GM21390 (cell line): ENCODE measurements around the gene MSANTD3.
A peak's percentile ranks its signal among the peaks of the same experiment; 100 is the strongest.

Experiments used
- ATAC-seq: cut with Tn5 transposase; IDR thresholded peaks from one replicate; pipeline ENCODE4 v1.9.1; 2021; ENCODE audit not compliant: unreplicated experiment

MSANTD3 gene

DNA sequence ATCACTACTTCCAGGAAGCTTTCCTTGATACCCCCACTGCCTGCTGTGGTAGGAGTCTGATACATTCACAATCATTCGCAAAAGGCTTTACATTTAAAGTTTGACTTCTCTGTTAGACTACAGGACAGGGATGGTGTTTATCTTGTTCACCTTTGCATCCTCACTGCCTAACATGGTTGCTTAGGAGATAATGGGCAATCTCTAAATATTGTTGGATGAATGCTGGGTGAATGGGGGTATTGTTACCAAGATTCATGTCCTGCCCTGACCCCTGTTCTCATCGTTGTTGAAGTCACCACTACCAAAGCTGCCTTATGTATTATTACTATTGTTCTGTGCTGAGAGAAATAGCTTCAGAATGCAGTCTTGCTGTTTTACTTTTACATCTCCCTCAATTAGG is 38.3 kb downstream of the MSANTD3 start:
- no peak for ATAC-seq

DNA sequence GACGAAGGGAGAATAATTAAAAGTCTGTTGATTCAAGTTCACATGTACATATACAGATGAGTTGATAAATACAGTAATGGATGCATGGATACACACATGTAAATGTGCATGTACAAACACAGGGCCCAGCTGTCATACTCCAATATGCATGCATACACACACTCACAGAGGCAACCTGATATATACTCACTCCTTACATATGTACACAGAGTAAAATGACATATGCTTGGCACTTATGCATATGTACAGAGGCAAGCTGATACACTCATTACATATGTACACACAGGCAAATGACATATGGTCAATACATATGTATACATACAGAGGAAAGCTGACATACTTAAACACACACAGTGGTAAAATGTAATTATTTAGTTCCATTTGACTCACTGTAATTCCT is 38.8 kb downstream of the MSANTD3 start:
- no peak for ATAC-seq

GRCh38 chr9:100466171-100466828 is 39.4 kb downstream of the MSANTD3 start:
- no peak for ATAC-seq

- ATAC-seq, result no peak
These were observed 39.9 kb downstream of the MSANTD3 start for GRCh38 chr9:100466829-100467221.

DNA sequence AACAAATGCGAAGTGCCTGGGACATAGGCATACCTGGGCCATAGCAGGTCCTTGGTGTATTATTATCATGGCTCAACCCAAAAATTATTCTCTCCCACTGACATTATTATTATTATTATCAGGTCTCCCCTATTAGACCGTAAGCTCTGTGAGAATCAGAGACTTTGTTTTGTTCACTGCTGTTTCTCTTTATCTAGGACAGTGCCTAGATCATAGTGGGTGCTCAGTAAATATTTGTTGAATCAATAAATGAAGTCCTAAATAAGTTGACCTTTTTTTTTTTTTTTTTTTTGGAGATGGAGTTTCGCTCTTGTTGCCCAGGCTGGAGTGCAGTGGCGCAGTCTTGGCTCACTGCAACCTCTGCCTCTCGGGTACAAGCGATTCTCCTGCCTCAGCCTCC is 41.1 kb downstream of the MSANTD3 start:
- no peak for ATAC-seq

DNA sequence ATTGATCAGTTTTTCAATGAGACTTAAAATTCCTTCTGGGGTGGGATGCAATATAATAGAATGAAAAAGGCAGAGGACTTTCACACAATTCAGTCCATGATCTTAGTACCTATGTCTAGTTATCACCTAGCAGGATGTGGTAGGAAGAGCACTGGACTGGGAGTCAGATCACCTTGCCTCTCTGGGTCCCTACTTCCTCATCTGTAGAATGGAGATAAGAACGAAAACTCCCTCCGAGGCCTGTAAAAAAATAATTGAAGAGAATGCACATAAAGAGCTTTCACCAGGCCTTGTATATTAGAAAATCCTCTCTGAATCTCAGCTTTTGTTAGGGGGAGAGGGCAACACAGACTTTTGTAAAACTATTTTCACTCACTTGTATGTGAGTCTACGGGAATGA is 45.3 kb downstream of the MSANTD3 start:
- no peak for ATAC-seq

DNA sequence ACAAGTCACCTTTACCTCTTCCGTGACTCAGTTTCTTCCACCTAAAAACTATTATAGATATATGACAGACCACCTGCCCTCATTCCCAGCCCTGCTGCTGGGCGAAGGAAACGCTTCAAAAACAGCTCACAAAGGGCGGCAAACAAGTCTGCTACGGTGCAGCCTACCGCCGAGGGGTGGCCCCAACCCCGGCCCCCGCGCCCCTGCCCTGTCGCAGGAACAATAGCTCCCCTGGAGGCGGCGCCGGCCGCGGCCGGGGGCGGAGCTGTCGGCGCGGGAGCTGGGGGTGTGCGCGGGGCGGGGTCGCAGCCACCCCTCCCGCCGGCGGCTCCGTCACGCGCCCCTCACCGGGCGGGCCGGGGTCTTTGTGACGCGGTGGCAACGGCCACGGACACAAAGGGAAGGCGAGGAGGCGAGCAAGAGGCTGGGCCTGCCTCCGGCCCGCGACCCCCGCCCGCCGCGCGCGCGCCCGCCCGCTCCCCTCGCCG is 45.9 kb downstream of the MSANTD3 start, which contains the start of gene TMEFF1:
Gene TMEFF1 (plus strand): TSS at position 362 of the 488 bp plus-strand sequence. CDS start 396 bp downstream, outside the sequence.
- peak; percentile 68 for ATAC-seq

DNA sequence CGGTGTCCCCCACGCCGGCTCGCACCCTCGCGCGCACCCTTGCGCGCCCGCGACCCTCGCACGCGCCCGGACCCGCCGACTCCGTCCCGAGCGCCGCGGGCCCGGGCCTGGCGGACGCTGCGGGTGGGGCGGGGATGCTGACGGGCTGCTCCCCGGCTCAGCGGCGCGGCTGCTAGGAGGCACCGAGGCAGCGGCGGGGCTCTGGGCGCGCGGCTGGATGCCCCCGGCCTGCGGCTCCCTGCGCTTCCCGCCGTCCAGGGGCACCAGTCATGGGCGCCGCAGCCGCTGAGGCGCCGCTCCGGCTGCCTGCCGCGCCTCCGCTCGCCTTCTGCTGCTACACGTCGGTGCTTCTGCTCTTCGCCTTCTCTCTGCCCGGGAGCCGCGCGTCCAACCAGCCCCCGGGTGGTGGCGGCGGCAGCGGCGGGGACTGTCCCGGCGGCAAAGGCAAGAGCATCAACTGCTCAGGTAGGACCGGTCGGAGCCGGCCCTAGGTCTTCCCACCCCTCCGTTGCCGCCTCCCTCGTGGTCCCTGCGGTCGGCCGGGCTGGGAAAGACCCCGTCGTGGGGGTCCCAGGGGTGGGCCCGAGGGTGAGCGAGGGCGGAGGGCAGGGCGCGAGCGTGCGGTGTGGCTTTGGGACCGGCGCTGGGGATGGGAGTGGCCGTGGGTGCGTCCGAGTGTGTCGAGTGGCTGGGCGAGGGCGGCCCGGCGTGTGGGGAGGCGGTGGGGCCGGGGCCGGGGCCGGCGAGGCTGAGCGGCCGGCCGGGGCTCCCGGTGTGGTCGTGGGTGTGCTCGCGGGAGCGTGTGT is 46.5 kb downstream of the MSANTD3 start:
- peak; percentile 59 for ATAC-seq

DNA sequence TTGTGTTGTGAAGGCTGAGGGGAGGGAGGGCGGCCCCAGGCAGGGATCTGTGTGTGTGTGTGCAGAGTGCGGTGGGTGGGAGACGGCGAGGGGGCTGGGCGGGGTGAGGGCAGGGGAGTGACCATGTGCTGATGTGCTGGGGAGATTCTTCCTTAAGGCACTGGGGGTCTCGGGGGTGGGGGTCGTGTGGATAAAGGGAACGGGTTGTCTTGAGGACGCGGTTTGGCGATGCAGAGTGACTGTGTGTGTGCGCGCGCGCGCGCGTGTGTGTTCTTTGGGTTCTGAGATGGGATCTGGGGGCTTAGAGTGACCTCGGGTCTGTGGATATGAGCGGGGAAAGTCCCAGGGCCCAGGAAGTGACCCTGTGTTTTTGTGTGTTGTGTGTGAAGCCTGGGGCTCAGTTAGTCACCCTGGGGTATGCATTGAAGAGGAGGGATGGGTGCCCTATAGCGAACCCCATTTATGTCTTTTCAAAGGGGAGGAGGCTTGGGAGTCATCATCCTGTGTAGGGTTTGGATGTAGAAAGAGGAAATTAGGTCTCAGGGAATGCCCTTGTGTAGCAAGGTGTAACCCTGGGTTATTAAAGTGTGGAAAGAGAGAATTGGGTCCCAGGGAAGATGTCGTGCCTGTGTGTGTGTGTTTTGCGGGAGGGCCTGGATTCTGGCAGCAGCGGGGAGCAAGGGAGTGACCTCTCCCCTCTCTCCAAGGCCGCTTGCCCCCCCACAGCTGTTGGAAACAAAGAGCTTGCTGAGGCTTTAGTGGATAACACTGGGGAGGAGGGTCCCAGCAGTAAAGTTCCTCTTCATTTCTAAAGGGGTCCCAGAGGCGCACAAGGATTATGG is 47.4 kb downstream of the MSANTD3 start:
- no peak for ATAC-seq

DNA sequence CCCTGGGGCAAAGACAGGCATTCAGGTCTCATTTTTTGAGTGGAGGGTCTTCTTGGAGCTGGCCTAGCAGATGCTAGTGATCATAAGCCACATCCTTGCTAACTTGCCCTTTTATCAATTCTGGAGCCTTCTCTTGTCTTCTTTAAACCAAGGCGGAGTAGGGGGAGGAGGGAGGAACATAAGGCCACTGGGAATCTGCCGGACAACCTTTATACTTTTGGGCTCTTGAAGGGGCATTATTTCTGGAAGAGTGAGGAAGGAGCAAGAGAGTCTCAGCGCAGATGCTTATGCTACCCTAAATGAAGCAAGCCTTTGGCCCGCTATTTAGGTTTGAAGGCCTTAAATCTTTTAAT is 48.0 kb downstream of the MSANTD3 start:
- ATAC-seq, result no peak

DNA sequence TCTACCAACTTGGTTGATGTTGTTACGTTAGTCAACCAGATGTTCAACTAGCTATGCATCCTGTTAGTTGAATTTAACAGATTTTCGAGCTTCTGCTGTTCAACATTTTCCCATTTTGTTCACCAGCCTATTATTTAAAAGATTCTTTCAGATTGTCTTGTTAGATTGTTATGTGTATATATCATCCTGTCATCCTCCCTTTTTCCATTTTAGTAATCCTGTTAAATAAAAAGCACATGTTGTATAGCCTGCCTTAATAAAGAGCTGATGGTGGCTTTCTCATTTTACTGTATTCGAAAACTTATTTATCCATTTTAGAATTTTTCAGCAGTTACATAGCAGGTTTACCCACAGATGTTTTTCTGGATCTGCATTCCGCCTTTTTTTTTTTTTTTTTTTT is 50.3 kb downstream of the MSANTD3 start:
- no peak for ATAC-seq

- ATAC-seq, result no peak
These were observed 51.2 kb downstream of the MSANTD3 start for GRCh38 chr9:100478192-100478591.

GRCh38 chr9:100479820-100480219 is 52.9 kb downstream of the MSANTD3 start:
- ATAC-seq, result no peak

GRCh38 chr9:100485196-100485595 is 58.3 kb downstream of the MSANTD3 start:
- no peak for ATAC-seq

- no peak for ATAC-seq
These were observed 59.7 kb downstream of the MSANTD3 start for GRCh38 chr9:100486479-100487176.

DNA sequence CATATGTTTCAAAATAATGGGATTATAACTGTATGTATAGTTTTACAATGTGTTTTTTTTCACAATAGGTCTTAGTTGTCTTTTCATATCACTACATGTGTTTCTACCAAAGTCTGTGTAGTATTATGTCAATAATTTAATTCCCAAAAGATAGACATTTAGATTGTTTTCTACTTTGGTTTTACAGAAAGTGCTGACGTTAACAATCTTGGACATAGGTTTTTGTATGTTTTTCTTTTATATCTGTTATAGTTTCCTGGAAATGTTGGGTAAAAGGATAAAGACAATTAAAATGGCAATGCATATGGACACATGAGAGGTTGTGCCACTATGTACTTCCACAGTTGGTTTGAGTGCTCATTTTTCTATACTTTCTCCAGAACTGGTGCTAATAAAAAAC is 61.2 kb downstream of the MSANTD3 start:
- no peak for ATAC-seq

DNA sequence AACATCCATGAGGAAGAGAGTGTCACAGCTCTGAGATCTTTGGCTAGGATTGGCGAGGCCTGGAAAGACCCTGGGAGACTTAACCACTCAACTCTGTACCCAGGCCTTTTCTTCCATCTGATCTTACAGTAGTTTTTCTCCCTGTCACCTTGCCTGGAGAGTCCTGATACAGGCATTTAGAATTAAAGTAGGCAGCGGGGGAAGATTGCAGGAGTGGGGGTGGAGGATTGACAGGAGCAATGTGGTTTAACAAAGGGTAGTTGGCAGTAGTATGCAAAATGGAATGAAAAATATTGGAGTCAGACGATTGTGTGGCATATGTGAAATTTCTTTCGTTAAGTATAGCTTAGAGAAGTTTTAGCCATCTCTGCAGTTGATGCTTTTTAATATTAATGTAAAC is 62.9 kb downstream of the MSANTD3 start:
- no peak for ATAC-seq

DNA sequence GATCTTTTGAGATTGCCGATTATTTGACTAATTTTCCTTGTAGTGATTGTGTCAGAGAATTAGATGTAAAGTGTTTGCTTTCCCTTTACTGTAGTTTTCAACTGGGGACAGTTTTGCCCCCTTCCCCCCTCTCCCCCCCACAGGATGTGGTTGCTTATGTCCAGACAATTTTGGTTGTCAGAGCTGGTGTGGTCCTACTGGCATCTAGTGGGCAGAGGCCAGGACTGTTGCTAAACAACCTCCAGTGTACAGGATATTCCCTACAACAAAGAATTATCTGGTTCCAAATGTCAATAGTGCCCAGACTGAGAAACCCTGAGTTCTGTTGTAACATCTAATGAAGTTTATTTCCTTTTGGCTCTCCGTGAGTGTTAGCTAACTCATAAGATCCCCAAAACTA is 66.0 kb downstream of the MSANTD3 start:
- ATAC-seq, result no peak

- ATAC-seq, result no peak
These were observed 71.6 kb downstream of the MSANTD3 start for GRCh38 chr9:100498592-100498991.

GRCh38 chr9:100499460-100499859 is 72.5 kb downstream of the MSANTD3 start:
- no peak for ATAC-seq

- no peak for ATAC-seq
These were observed 72.9 kb downstream of the MSANTD3 start for GRCh38 chr9:100499866-100500265.
